HG03060 (cell line): Measurements from ENCODE around the gene SLC20A1.
"Not testable (repeated sequence)": the region's sequence is repeated elsewhere in the genome, so short reads cannot be mapped to it uniquely, and the experiment has no call there.

ENCODE experiments used
- ATAC-seq: cut with Tn5 transposase; IDR thresholded peaks from one replicate; pipeline ENCODE4 v1.9.1; 2021; ENCODE audit warnings: low read depth, moderate number of reproducible peaks; ENCODE audit not compliant: unreplicated experiment

SLC20A1 gene

GRCh38 chr2:112706170-112706664 lies 60.5 kb downstream of the SLC20A1 start:
- no peak for ATAC-seq

GRCh38 chr2:112706947-112707346 lies 61.2 kb downstream of the SLC20A1 start:
- not testable (repeated sequence) for ATAC-seq

- ATAC-seq: no peak
Observed at GRCh38 chr2:112708968-112709367, 63.2 kb downstream of the SLC20A1 start.

GRCh38 chr2:112709703-112710102 lies 64.0 kb downstream of the SLC20A1 start:
- no peak for ATAC-seq

GRCh38 chr2:112710956-112711750 lies 65.4 kb downstream of the SLC20A1 start:
- ATAC-seq: no peak

- ATAC-seq: no peak
Observed at GRCh38 chr2:112712465-112712864, 66.7 kb downstream of the SLC20A1 start.

- no peak for ATAC-seq
Observed at GRCh38 chr2:112712903-112713584, 67.3 kb downstream of the SLC20A1 start.
